T-cell (primary cell): ENCODE data around the gene RUNDC1. TPM values are rescaled to one million over a fixed set of nuclear protein-coding genes. Genes with fewer than 3 reads are reported as not detected.

Source experiments
- total RNA-seq, 35 experiments: library from RNA in 6 of 35; stranded (reverse) in 6 of 35; fragments of 120-200 nt in 1 of 35; gene quantifications; one replicate each; pipeline versions ENCODE4 v1.2.1 to v1.2.4 and lab custom pipeline; 2013 to 2026

Gene RUNDC1
- total RNA-seq, 5 donors from 2014 or later (not counting 1 experiment from before 2014, with no cell fraction given), result 11.5 to 24.0 (median 23.7) TPM

Other genes with a start within 250 kb of the RUNDC1 start
- gene EZH1, start 235.5 kb upstream of the RUNDC1 start, total RNA-seq, result 100 to 1,000 TPM in 4 of 5 donors, 10 to 100 TPM in 1; 87.1 to 161 (median 146) TPM
- gene RAMP2, start 219.3 kb upstream of the RUNDC1 start, total RNA-seq, result not detected
- gene VPS25, start 207.1 kb upstream of the RUNDC1 start, total RNA-seq, result 10 to 100 TPM; 34.7 to 42.5 (median 38.7) TPM
- gene WNK4, start 200.0 kb upstream of the RUNDC1 start, total RNA-seq, result 1 to 10 TPM in 1 of 5 donors, under 1 TPM in 3, not detected in 1; 0.38 to 1.3 (median 0.60) TPM
- gene COA3, start 181.9 kb upstream of the RUNDC1 start, total RNA-seq, result 10 to 100 TPM in 4 of 5 donors, 1 to 10 TPM in 1; 7.9 to 32.4 (median 29.8) TPM
- gene CNTD1, start 181.7 kb upstream of the RUNDC1 start, total RNA-seq, result not detected
- 100 to 1,000 TPM in 4 of 5 donors, 10 to 100 TPM in 1; 92.1 to 138 (median 105) TPM for gene BECN1, start 156.3 kb upstream of the RUNDC1 start, total RNA-seq
- gene PSME3, start 147.2 kb upstream of the RUNDC1 start, total RNA-seq, result 10 to 100 TPM; 68.0 to 79.1 (median 77.2) TPM
- gene AOC2, start 136.0 kb upstream of the RUNDC1 start, total RNA-seq, result 1 to 10 TPM; 2.2 to 3.7 (median 3.2) TPM
- gene AOC3, start 129.4 kb upstream of the RUNDC1 start, total RNA-seq, result 1 to 10 TPM; 1.2 to 2.1 (median 1.2) TPM
- gene G6PC1, start 79.8 kb upstream of the RUNDC1 start, total RNA-seq, result under 1 TPM in 3 of 5 donors, not detected in 2; 0.19 to 0.30 (median 0.20) TPM
- gene AARSD1, start 16.1 kb upstream of the RUNDC1 start, total RNA-seq, result 10 to 100 TPM; 54.1 to 65.2 (median 60.0) TPM
- gene PTGES3L, start 485 bp upstream of the RUNDC1 start, total RNA-seq, result under 1 TPM in 3 of 5 donors, not detected in 2; 0.25 to 0.44 (median 0.41) TPM
- gene RPL27, start 17.9 kb downstream of the RUNDC1 start, total RNA-seq, result 1,000 to 10,000 TPM; 1,254 to 1,790 (median 1,710) TPM
- 10 to 100 TPM; 27.0 to 44.6 (median 34.1) TPM for gene IFI35, start 26.2 kb downstream of the RUNDC1 start, total RNA-seq
- gene VAT1, start 41.8 kb downstream of the RUNDC1 start, total RNA-seq, result 10 to 100 TPM; 26.4 to 62.6 (median 48.5) TPM
- under 1 TPM; 0.08 to 0.64 (median 0.32) TPM for gene RND2, start 44.7 kb downstream of the RUNDC1 start, total RNA-seq
- gene BRCA1, start 144.8 kb downstream of the RUNDC1 start, total RNA-seq, result 1 to 10 TPM; 2.8 to 5.5 (median 4.2) TPM
- 10 to 100 TPM; 51.5 to 82.2 (median 80.1) TPM for gene NBR1, start 190.6 kb downstream of the RUNDC1 start, total RNA-seq
- 10 to 100 TPM in 3 of 5 donors, 1 to 10 TPM in 2; 9.3 to 18.1 (median 10.4) TPM for gene TMEM106A, start 231.3 kb downstream of the RUNDC1 start, total RNA-seq
- not detected for gene CCDC200, start 248.1 kb downstream of the RUNDC1 start, total RNA-seq